CD4-positive, alpha-beta T cell treated with Interleukin-21 for 1 hour (primary cell): ENCODE results near the gene A2M.

Source experiments
- DNase-seq: peaks from one replicate; pipeline ENCODE4 v3.0.0-alpha.2; 2020

Gene A2M

DNA sequence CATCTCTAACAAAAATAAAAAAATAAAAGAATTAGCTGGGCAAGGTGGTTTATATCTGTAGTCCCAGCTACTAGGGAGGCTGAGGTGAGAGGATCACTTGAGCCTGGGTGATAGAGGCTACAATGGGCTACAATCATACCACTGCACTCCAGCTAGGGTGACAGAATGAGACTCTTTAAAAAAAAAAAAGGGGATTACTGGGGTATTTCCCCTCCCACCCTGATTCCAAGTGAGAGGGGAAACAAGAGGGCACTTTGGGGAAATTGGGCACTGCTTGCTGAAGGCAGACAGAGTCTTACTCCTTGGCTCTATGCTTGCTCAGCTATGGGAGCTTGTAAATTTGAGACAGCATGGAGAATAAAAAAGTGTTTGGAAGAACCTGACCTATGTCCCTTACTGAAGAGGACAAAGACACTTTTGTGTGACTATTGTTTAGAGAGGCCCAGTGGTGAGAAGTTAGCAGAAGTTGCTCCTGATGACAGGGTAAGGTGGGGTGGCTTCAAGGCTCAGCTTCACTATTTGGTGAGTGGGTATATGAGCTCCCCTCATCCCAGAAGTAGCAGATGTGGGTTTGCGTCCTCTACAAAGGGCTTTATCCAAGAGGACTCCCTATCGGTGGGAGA is 82.3 kb downstream of the A2M start:
- DNase-seq, result no peak

DNA sequence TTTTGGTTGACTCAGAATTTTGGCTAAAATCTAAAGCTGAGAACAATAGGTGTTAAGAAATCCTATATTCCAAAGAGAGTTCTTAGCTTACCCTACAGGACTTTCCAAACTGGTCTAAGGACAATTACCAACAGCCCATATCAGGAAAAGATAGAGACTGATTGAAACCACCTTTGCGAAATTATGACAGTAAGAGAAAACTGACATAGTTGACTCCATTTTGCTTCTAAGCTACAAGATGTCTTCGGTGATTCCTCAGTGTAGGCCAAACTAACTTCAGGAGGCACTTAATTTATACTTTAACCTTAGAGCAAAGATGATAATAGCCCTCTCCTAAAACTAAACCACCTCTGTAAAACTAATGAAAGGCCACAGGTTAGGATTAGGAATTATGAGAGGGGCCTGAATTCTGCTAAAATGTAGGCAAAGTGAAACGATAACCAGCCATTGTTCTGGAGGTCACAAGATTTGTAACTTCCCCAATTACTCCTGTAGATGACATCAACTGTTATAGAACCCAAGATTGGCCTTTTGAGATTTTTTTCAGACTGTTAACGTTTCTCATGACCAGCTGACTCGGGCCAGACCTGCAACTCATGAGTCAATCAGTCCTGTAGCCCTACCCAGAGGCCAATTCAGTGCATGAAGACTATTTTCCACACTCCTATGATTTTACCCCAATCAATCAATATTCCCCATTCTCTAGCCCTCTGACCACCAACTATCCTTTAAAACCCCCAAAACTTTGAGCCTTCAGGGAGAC is 83.3 kb downstream of the A2M start:
- no peak for DNase-seq

DNA sequence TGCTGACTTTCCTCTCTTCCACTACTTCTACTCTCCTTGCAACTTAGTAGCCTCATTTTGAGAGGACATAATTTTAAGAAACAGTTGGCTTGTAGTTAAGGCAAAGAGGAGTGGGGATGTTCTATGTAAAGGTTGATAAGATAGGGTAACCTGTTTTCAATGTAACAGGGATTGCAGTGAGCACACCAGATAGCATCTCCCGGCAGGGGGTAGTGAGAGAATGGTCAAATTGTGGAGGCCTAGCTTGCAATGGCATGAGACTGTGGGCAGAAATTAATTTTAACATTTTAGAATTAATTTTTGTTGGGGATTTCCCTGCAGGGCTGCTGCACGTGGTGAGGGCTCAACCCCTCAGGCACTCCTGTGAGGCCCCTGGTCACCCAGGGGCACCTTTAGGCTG is 84.9 kb downstream of the A2M start:
- DNase-seq, result no peak

DNA sequence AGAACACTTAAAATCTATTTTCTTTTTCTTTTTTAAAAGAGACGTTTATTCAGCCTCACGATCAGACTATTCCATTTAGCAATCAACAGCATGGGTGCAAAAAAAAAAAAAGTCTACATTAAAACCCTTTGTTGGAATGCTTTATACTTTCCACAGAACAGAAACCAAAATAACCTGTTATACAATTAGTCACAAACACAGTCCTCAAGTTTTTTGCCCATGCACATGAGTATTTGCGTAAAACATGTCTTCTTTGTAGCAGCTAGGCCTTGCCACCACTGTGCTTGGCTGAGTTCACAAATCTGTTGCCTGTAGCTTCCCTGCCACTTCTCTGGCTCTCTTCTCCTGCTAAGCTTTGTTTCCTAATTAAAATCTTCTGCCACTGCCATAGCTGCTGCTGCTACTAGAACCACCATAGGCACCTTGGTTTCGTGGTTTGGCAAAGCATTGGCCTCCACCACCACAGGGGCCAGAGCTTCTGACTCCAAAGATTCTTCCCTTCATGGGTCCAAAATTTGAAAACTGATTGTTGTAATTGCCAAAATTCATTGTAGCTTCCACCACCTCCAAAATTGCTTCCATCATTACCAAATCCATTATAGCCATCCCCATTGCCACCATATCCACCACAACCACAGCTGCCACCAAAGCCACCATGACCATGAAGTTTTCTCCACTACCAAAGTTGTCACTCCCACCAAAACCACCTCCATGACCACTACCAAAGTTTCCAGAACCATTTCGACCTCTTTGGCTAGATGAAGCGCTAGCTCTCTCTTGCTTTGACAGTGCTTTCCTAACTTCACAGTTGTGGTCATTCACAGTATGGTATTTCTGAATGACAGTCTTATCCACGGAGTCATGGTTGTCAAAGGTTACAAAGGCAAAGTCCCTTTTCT is 88.3 kb downstream of the A2M start:
- DNase-seq, result peak; percentile 46

DNA sequence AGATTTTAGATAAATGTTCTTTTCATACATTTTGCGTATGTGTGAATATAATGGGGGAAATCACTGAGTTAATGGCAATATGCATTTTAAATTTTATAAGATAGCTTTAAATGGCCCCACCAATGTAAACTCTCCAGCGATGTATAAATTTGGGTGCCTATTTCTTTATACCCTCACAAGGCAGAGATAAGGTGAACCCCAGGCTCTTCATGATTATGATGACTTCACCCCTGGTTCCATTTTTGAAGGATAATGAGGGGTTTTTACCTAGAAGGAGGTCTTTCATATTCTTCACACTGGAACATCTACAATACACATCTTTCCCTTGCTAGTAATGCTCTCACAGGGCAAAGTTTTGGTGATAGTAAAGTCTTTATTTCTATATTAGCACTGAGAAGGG is 91.2 kb downstream of the A2M start:
- DNase-seq, result no peak

DNA sequence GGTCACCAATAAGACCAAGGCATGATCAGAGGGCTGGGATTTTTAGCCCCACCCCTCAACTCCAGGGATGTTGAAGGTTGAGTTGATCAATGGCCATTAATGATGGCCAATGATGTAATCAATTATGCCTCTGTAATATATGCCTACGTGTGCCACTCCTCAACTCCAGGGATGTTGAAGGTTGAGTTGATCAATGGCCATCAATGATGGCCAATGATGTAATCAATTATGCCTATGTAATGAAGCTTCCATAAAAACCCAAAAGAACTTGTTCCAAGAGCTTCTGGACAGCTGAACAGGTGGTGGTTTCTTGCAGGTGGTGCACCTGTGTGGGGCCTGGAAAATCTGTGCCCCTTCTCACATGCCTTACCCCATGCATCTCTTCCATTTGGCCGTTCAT is 93.1 kb downstream of the A2M start:
- no peak for DNase-seq
